Fibroblast of gingiva (primary cell): ENCODE data around the gene CDK5RAP1.

Experiments
- DNase-seq: peaks from one replicate; pipeline ENCODE4 v3.0.0-alpha.2; 2011; ENCODE audit warnings: low read depth

Gene CDK5RAP1

GRCh38 chr20:33333616-33334015 is 67.7 kb downstream of the CDK5RAP1 start:
- no peak for DNase-seq

GRCh38 chr20:33332905-33333456 is 68.3 kb downstream of the CDK5RAP1 start:
- no peak for DNase-seq

- DNase-seq, result no peak
Measured at GRCh38 chr20:33328157-33329137, 72.9 kb downstream of the CDK5RAP1 start.

- DNase-seq, result no peak
Measured at GRCh38 chr20:33325350-33325749, 76.0 kb downstream of the CDK5RAP1 start.

GRCh38 chr20:33323236-33323635 is 78.1 kb downstream of the CDK5RAP1 start:
- no peak for DNase-seq

- no peak for DNase-seq
Measured at GRCh38 chr20:33322456-33322855, 78.9 kb downstream of the CDK5RAP1 start.

- DNase-seq, result no peak
Measured at GRCh38 chr20:33320006-33320405, 81.3 kb downstream of the CDK5RAP1 start.

- DNase-seq, result no peak
Measured at GRCh38 chr20:33318096-33318429, 83.3 kb downstream of the CDK5RAP1 start.

GRCh38 chr20:33317424-33318095 is 83.8 kb downstream of the CDK5RAP1 start:
- DNase-seq, result no peak

- DNase-seq, result no peak
Measured at GRCh38 chr20:33316958-33317357, 84.4 kb downstream of the CDK5RAP1 start.

GRCh38 chr20:33316343-33316742 is 85.0 kb downstream of the CDK5RAP1 start:
- no peak for DNase-seq

GRCh38 chr20:33313686-33314314 is 87.5 kb downstream of the CDK5RAP1 start:
- DNase-seq, result no peak

GRCh38 chr20:33312583-33312982 is 88.7 kb downstream of the CDK5RAP1 start:
- no peak for DNase-seq

- DNase-seq, result no peak
Measured at GRCh38 chr20:33311996-33312395, 89.3 kb downstream of the CDK5RAP1 start.

GRCh38 chr20:33311011-33311410 is 90.3 kb downstream of the CDK5RAP1 start:
- DNase-seq, result no peak

- DNase-seq, result no peak
Measured at GRCh38 chr20:33310327-33310899, 90.9 kb downstream of the CDK5RAP1 start.

- DNase-seq, result no peak
Measured at GRCh38 chr20:33309631-33310030, 91.7 kb downstream of the CDK5RAP1 start.
